Measurements from ENCODE around the gene ABCB4.
"Not testable (repeated sequence)": the region's sequence is repeated elsewhere in the genome, so short reads cannot be mapped to it uniquely, and the experiment has no call there.

DNA sequence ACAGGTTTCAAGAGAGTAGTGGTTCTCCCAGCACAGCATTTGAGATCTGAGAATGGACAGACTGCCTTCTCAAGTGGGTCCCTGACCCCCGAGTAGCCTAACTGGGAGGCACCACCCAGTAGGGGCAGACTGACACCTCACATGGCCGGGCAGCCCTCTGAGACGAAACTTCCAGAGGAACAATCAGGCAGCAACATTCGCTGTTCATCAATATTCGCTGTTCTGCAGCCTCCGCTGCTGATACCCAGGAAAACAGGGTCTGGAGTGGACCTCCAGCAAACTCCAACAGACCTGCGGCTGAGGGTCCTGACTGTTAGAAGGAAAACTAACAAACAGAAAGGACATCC, 10.0 kb downstream of the ABCB4 start:
- TF ChIP-seq, protein P1, sequence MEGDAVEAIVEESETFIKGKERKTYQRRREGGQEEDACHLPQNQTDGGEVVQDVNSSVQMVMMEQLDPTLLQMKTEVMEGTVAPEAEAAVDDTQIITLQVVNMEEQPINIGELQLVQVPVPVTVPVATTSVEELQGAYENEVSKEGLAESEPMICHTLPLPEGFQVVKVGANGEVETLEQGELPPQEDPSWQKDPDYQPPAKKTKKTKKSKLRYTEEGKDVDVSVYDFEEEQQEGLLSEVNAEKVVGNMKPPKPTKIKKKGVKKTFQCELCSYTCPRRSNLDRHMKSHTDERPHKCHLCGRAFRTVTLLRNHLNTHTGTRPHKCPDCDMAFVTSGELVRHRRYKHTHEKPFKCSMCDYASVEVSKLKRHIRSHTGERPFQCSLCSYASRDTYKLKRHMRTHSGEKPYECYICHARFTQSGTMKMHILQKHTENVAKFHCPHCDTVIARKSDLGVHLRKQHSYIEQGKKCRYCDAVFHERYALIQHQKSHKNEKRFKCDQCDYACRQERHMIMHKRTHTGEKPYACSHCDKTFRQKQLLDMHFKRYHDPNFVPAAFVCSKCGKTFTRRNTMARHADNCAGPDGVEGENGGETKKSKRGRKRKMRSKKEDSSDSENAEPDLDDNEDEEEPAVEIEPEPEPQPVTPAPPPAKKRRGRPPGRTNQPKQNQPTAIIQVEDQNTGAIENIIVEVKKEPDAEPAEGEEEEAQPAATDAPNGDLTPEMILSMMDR (IDR thresholded peaks at IDR 0.05), result not testable (repeated sequence)
- TF ChIP-seq EZH2 (IDR thresholded peaks at IDR 0.05), result not testable (repeated sequence)
